Lower leg skin (tissue), 3 donors: ENCODE results near the gene GRM7.

Experiments
- CTCF ChIP-seq, 3 donors: fragments of 450-650 bp; IDR thresholded peaks; one replicate each; pipeline ENCODE4 v1.5.1; 2016; ENCODE audit warnings: antibody characterized with exemption in 3 of 3, mild to moderate bottlenecking in 3 of 3, moderate library complexity in 2 of 3
- POLR2A ChIP-seq, 2 donors: fragments of 450-650 bp; IDR thresholded peaks; one replicate each; pipeline ENCODE4 v1.6.1; 2016 to 2017; ENCODE audit warnings: antibody characterized with exemption in 2 of 2, mild to moderate bottlenecking in 1 of 2, moderate library complexity in 1 of 2

DNA sequence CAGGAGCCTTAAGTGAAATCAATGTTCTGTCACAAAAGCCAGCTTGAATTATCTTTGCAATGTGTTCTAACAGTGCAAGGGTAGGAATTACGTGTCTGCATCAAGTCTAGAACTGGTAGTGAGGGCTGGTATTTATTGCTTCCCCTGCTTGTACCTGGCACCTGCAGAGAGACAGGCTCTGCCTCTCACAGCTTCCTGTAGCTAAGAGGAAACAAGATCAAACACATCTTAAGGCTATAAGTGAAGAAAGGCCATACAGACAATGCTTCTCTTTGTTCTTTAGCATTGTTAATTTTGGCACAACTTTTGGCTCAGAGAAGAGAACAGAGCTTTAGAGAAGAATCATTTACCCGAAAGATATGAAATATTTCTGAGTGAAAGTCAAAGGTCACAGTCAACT lies 479.9 kb downstream of the GRM7 start:
- TF ChIP-seq CTCF (IDR thresholded peaks at IDR 0.05) (no peak), POLR2A (IDR thresholded peaks at IDR 0.05) (no peak)
